HCT116 (cell line): ENCODE measurements around the gene CNPY3. TPM values are rescaled to one million over a fixed set of nuclear protein-coding genes. Genes with fewer than 3 reads are reported as not detected.

ENCODE experiments used
- ATAC-seq: fragments of 200-7000 bp; cut with Tn5 transposase; 2 replicates; pipeline ENCODE4 v1.9.1; 2020; ENCODE audit warnings: mild to moderate bottlenecking, moderate library complexity
- BruUV-seq: library from RNA; stranded (reverse); fragments of 400-500 nt; replicated peaks from 2 replicates; lab custom pipeline; 2021; lab: Mats Ljungman, UMichigan
- CTCF ChIA-PET: fragments of 300-600 bp; sonication (Branson Sonifier 250); formaldehyde crosslinking; loops from one replicate; lab custom pipeline; 2021; ENCODE audit warnings: antibody characterized with exemption; lab: Charles Lee
- POLR2A ChIA-PET: fragments of 300-600, 350-600 bp; sonication (Branson Sonifier 250); formaldehyde crosslinking; loops from one replicate; lab custom pipeline; 2021; ENCODE audit warnings: antibody characterized with exemption; lab: Charles Lee
- RAD21 ChIA-PET, 2 experiments: fragments of 300-600 bp; sonication (Branson Sonifier 250); formaldehyde crosslinking; loops; one replicate each; lab custom pipeline; 2023; ENCODE audit warnings: low total read pairs in 2 of 2; ENCODE audit not compliant: uncharacterized antibody in 2 of 2, unreplicated experiment in 2 of 2, low non-redundant PET in 1 of 2; lab: Charles Lee
- DNase-seq: peaks from one replicate; pipeline ENCODE4 v3.0.0-alpha.2; 2010; ENCODE audit warnings: low read depth, low spot score
- H2AFZ ChIP-seq: fragments of 200-600 bp; shearing (Covaris generic), sonication (generic); 2 replicates; pipeline ENCODE4 v1.6.1; 2017; ENCODE audit warnings: low read depth, mixed run types, mixed read lengths, antibody characterized with exemption, low read length; ENCODE audit not compliant: poor library complexity, severe bottlenecking
- H3K27ac ChIP-seq: 2 replicates; pipeline ENCODE4 v1.5.1; 2012; ENCODE audit warnings: low read depth, low read length
- H3K27me3 ChIP-seq: fragments of 200-600 bp; sonication (generic); 2 replicates; pipeline ENCODE4 v1.6.1; 2016; ENCODE audit warnings: mixed run types, low read length, mixed read lengths; ENCODE audit not compliant: insufficient read depth
- H3K36me3 ChIP-seq, 2 experiments: fragments of 200-500 bp in 1 of 2; fragments of 200-600 bp in 1 of 2; sonication (Bioruptor generic) in 1 of 2; sonication (generic) in 1 of 2; 2 replicates each; pipeline versions ENCODE4 v1.5.1 to v1.6.1; 2014 to 2016; ENCODE audit warnings: low read length in 2 of 2, inconsistent platforms in 1 of 2, mixed read lengths in 1 of 2, mixed run types in 1 of 2; ENCODE audit not compliant: insufficient read depth in 2 of 2, control insufficient read depth in 1 of 2
- H3K4me1 ChIP-seq, 2 experiments: fragments of 200-600 bp in 1 of 2; sonication (generic) in 1 of 2; 2 replicates each; pipeline versions ENCODE4 v1.5.1 to v1.6.1; 2012 to 2017; ENCODE audit warnings: low read length in 2 of 2, inconsistent platforms in 1 of 2, mild to moderate bottlenecking in 1 of 2, mixed read lengths in 1 of 2, mixed run types in 1 of 2, moderate library complexity in 1 of 2; ENCODE audit not compliant: insufficient read depth in 2 of 2, control insufficient read depth in 1 of 2
- H3K4me2 ChIP-seq: fragments of 200-600 bp; sonication (generic); 2 replicates; pipeline ENCODE4 v1.6.1; 2017; ENCODE audit warnings: mixed run types, low read length, mixed read lengths
- H3K4me3 ChIP-seq, 2 experiments: fragments of 200-600 bp in 1 of 2; sonication (generic) in 1 of 2; replicated peaks in 1 of 2; 2 replicates each; pipeline ENCODE4 v1.5.1; 2011 to 2016; ENCODE audit warnings: low read length in 2 of 2, control low read depth in 1 of 2, low read depth in 1 of 2, mild to moderate bottlenecking in 1 of 2, mixed read lengths in 1 of 2, mixed run types in 1 of 2
- H3K79me2 ChIP-seq: fragments of 200-600 bp; sonication (generic); 2 replicates; pipeline ENCODE4 v1.6.1; 2017; ENCODE audit warnings: mild to moderate bottlenecking, mixed run types, low read length, moderate library complexity, mixed read lengths; ENCODE audit not compliant: insufficient read depth
- H3K9ac ChIP-seq: fragments of 200-600 bp; sonication (generic); 2 replicates; pipeline ENCODE4 v1.6.1; 2016; ENCODE audit warnings: low read length, mixed read lengths
- H3K9me2 ChIP-seq: fragments of 200-600 bp; sonication (generic), shearing (Covaris generic); 2 replicates; pipeline ENCODE4 v1.6.1; 2017; ENCODE audit warnings: mixed run types, mild to moderate bottlenecking, moderate library complexity; ENCODE audit not compliant: insufficient read depth
- H3K9me3 ChIP-seq, 2 experiments: fragments of 200-500 bp in 1 of 2; fragments of 200-600 bp in 1 of 2; sonication (Bioruptor generic) in 1 of 2; sonication (generic) in 1 of 2; 2 replicates each; pipeline ENCODE4 v1.6.1; 2014 to 2017; ENCODE audit warnings: low read length in 2 of 2, mixed read lengths in 2 of 2, inconsistent platforms in 1 of 2, low read depth in 1 of 2, mild to moderate bottlenecking in 1 of 2, mixed run types in 1 of 2, moderate library complexity in 1 of 2; ENCODE audit not compliant: control insufficient read depth in 1 of 2, insufficient read depth in 1 of 2
- H4K20me1 ChIP-seq: fragments of 200-600 bp; sonication (generic), shearing (Covaris generic); 2 replicates; pipeline ENCODE4 v1.6.1; 2017; ENCODE audit warnings: mixed run types, mild to moderate bottlenecking, moderate library complexity; ENCODE audit not compliant: insufficient read depth
- CBX3 ChIP-seq: IDR thresholded peaks from 2 replicates; pipeline ENCODE4 v1.6.1; 2012; ENCODE audit warnings: low read depth
- FOSL1 ChIP-seq: IDR thresholded peaks from 2 replicates; pipeline ENCODE4 v1.6.1; 2012; ENCODE audit warnings: low read depth
- RAD21 ChIP-seq: IDR thresholded peaks from 2 replicates; pipeline ENCODE4 v1.6.1; 2012; ENCODE audit warnings: low read depth, mild to moderate bottlenecking
- REST ChIP-seq: IDR thresholded peaks from 2 replicates; pipeline ENCODE4 v1.6.1; 2012; ENCODE audit warnings: low read depth
- SIN3A ChIP-seq: IDR thresholded peaks from 2 replicates; pipeline ENCODE4 v1.6.1; 2012; ENCODE audit warnings: low read depth
- TCF7L2 ChIP-seq: IDR thresholded peaks from 2 replicates; pipeline ENCODE4 v1.7.0; 2011; ENCODE audit warnings: borderline replicate concordance, inconsistent platforms; ENCODE audit not compliant: insufficient read depth, insufficient read length; ENCODE audit errors: extremely low read depth
- YY1 ChIP-seq: IDR thresholded peaks from 2 replicates; pipeline ENCODE4 v1.6.1; 2011; ENCODE audit warnings: low read length, low read depth, moderate library complexity, mild to moderate bottlenecking; ENCODE audit not compliant: insufficient replicate concordance; ENCODE audit errors: extremely low read depth
- ZBTB33 ChIP-seq: IDR thresholded peaks from 2 replicates; pipeline ENCODE4 v1.6.1; 2011; ENCODE audit warnings: mild to moderate bottlenecking, low read length, moderate library complexity; ENCODE audit not compliant: insufficient replicate concordance; ENCODE audit errors: extremely low read depth
- ZFX ChIP-seq: fragments of 450-650 bp; IDR thresholded peaks from 2 replicates; pipeline ENCODE4 v1.6.1; 2017
- intact Hi-C: fragments of 100-400 bp; cut with micrococcal nuclease; formaldehyde crosslinking; loops from 2 replicates; pipeline ENCODE4 v1.10.0; 2022
- total RNA-seq: library from RNA; stranded (reverse); gene quantifications from one replicate; pipeline ENCODE4 v1.2.1, GENCODE V29; 2021; ENCODE audit not compliant: unreplicated experiment

The CNPY3 gene
- total RNA-seq, 1 experiment from 2014 or later: 49.1 TPM

- intact Hi-C loops: no loop called here
- CTCF ChIA-PET: interaction anchor here (0.7 kb wide), 1 partner anchor 8 kb away, joined by 4 read pairs; the partner anchor contains the start of gene CNPY3
- Histone ChIP-seq H3K27me3 (no peaks in the 10 kb centered on the region), H3K9me3 (no peaks in the 10 kb centered on the region), H3K4me2 (no peak overlapping the region), H3K9me2 (no peaks in the 10 kb centered on the region), H3K9ac (no peak overlapping the region), H3K4me3 (no peak overlapping the region), H3K27ac (no peak overlapping the region), H4K20me1 (no peaks in the 10 kb centered on the region), H3K79me2 (no peaks in the 10 kb centered on the region), H3K36me3 (no peaks in the 10 kb centered on the region), H3K4me1 (no peaks in the 10 kb centered on the region), H2AFZ (no peak overlapping the region)
- BruUV-seq: no TSS peak
- no peak for TF ChIP-seq RAD21
- DNase-seq (no peak), ATAC-seq (no peak)
- RAD21 ChIA-PET: no interaction called here
- POLR2A ChIA-PET: no interaction called here
Measured at GRCh38 chr6:42921801-42922200, 7.5 kb upstream of the CNPY3 start.

GRCh38 chr6:42923666-42924065 is 5.6 kb upstream of the CNPY3 start:
- H3K9ac ChIP-seq: no peak overlapping the region
- ChIA-PET RAD21 (no interaction called here), CTCF (no interaction called here), POLR2A (no interaction called here)
- ATAC-seq: no peak
- no peaks in the 10 kb centered on the region for H3K36me3 ChIP-seq
- no peaks in the 10 kb centered on the region for H3K9me3 ChIP-seq
- BruUV-seq: no TSS peak
- H4K20me1 ChIP-seq: no peaks in the 10 kb centered on the region
- H3K4me1 ChIP-seq: peaks cover 6% of the 10 kb centered on the region in 2 experiments; a peak in 3 of 4 replicates
- no peaks in the 10 kb centered on the region for H3K79me2 ChIP-seq
- no peak overlapping the region for H2AFZ ChIP-seq
- no peak for DNase-seq
- intact Hi-C loops: no loop called here
- no peak overlapping the region for H3K27ac ChIP-seq
- H3K27me3 ChIP-seq: no peaks in the 10 kb centered on the region
- H3K4me3 ChIP-seq: no peak overlapping the region
- H3K9me2 ChIP-seq: no peaks in the 10 kb centered on the region
- H3K4me2 ChIP-seq: no peak overlapping the region
- TF ChIP-seq ZFX: no peak
- no peak for TF ChIP-seq SIN3A
- no peak for TF ChIP-seq TCF7L2
- no peak for TF ChIP-seq FOSL1
- no peak for TF ChIP-seq RAD21
- no peak for TF ChIP-seq YY1
- TF ChIP-seq CBX3: no peak
- TF ChIP-seq REST: no peak
- TF ChIP-seq ZBTB33: no peak
